Measurements from ENCODE around the gene GOT1.

Gene GOT1

DNA sequence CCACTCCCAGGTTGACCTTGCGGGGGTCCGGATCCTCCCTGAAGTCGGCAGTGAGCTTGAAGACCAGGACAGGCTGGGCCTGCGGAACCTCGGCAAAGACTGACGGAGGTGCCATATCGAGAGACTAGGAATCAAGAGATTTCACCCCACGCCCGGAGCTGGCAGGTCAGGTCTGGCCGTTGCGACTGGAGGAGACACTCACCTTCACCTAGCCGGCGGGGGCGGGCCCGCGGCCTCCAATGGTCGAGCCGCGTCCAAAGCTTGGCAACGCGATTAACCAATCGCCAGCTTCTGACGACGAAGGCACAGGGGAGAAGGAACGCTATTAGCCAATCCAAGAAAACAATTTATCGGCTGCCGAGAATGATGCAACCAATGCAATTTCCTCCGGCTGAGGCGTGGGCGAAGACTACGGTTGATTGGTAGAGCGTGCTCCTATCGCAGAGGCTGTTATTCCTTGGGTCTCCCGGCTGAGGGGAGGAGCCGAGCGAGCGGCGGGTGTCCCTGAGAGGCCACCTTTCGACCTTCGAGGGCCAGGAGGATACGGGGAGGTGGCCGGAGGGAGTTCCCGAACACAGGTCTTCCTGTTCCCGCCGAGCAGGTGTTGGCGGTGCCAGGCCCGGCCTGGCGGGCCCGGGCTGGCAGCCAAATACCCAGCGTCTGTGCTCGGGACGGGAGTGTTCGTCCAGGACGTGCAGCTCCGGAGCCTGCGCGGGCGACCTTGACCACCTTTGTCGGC lies at the start of gene GOT1:
GOT1 (minus strand) TSS at position 174 of the 739 bp plus-strand sequence; CDS start at position 115, 59 bp downstream.
- peak; percentile 99 for DNase-seq

DNA sequence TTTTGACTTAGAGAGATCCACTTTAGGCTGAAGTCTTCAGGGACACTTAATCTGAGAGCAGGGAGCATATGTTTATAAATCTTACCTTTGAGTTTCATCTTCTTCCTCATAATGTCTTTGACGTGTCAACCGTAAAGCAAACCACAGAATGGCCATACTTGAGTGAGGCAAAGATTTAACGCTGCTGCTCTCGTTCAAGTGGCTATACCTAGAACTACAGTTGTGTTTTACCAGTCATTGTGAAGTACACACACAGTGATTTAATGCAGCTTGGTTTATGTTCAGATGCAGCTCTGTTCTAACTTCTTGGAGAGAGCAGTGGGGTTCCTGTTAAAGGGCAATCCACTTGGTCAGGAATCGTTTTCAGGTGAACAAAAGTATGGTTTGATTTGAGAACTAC lies 39.9 kb upstream of the GOT1 start:
- DNase-seq: no peak

DNA sequence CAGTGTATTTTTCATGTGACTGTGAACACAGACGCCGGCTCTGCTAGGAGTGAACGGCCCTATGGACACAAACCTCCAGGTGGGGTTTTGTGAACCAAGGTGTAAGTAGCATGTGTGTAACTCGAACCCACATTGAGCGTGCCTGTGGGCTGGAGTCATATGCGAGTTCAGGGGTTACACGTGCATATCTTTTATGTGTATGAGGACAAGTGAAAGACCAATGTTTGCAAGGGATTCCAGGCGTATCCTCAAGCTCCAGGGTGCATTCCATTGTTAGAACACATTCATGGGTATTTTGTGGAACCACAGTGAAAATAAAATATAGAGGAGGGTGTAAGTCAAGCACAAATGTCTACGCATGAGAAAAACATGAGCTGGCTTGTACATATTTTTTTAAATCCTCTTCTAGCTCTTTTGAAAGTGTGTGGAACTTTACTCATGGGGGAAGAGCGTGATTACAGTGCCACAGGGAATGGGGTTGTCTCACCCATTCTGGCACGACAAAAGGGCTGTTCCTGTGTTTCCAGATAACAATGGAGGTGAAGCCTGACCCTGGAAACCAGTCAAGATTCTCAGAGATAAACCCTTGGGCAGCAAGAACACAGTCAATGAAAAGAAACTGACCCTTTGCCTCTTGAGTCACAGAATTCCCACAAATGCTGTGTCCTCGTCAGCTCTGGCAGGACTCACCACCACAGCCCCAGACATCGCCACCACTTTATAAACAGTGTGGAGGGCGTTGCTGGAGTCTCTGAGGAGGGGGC lies 37.0 kb upstream of the GOT1 start:
- DNase-seq: no peak

DNA sequence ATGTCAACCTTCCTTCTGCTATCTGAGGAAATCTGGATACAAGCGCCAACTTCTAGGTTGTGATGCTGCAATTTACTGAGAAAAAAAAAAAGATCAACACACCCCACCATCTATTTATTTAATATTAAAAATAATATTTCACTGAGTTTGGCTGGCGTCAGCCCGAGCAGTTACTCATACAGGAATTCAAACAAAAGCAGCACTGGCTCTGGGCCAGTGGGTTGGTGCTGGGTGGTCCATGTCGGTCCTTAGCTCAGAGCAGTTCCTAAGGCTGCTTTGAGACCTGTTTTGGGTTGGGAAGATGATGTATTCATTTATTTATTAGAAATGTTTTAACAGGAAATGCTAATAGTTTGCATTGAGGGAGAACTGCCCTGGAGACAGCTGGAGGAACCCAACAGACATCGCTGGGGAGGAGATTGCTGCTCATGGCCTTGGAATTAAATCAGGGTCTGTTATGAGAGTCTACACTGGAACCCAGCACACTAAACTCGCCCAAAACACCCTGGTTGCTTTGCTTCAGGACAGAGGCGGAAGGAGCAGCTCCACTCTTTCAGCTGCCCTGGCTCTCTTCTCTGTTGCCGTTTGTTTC lies 36.3 kb upstream of the GOT1 start:
- DNase-seq: no peak

GRCh38 chr10:99461230-99461629 lies 30.8 kb upstream of the GOT1 start:
- DNase-seq: peak; percentile 61

- DNase-seq: no peak
Observed at GRCh38 chr10:99460070-99460469, 29.6 kb upstream of the GOT1 start.

DNA sequence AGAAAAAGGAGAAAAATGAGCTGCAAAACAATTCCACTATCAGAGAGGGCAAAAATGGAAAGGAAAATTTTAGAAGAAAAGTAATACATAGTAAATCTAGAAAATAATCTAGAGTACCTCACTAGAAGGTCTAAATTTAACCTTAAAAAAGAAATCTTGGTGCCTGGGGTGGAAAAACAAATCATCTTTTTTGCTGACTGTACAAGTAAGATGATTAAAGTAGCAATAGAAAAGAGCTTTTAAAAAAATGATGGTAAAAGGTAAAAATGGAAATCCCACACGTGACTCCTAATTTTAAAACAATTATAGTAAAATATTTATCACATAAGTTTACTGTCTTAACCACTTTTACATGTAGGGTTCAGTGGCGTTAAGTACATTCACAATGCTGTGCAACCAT lies 28.8 kb upstream of the GOT1 start:
- no peak for DNase-seq

- DNase-seq: no peak
Observed at GRCh38 chr10:99457813-99458212, 27.4 kb upstream of the GOT1 start.

DNA sequence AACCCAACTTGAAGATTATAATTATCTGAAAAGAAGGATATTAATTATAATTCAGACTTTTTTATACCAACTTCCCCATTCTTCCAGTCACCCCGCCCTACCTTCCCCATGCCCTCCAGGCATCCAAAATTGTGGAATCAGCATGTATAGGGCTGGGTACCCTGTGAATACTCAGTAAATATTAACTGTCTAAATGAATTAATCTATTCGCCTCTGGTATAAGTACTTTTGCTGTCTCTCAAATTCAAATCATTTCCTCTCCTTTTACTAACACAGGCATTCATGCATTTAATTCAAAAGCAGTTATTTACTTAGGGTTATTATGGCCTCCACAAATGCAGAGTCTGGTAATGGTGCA lies 26.5 kb upstream of the GOT1 start:
- no peak for DNase-seq

DNA sequence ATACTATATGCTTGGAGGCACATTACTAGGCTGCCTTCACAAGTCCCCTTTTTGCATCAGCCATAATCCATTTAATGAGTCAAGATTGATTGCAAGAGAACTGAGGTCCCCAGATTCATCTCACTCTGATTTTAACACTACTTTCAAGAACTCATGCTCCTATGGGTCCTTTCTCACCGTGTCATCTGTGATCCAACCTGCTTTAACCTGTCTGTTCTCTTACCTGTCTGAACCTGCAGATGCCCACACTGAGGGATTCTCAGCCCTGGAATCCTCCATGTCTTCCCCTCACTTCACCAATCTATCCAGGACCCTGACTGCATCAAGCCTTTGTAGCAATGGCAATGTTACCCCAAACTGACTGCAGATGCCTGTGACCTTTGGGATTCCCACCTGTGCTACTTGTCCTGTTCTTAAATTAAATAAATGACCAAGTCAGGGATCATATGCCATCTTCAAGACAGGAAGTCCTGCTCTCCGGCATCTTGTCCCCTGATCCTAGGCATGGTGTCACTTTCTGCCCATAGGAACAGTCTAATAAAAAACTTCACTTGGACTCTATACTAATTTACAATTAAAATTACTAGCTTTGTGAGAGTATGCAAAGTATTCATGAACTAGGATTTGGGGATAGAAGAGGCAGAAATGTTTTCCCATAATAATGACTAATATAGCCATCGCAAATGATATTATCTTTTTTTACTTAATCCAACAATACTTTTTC lies 25.9 kb upstream of the GOT1 start:
- no peak for DNase-seq

DNA sequence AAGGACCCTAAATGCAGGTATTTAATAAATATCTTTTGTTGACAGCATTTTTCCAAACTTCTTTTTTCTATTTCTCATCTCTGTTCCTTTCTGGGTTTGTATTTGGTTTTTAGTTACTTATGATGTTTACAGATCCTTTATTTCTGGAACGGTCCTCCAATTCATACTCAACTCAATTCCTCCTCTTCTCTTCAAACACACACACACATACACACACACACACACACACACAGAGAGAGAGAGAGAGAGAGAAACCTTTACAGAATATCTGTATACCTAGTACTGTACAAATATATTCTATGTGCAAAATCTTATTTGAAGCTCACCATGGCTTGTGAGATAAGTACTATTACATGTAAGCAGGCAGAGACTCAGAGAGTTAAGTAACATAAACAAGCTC lies 21.6 kb upstream of the GOT1 start:
- DNase-seq: no peak

- no peak for DNase-seq
Observed at GRCh38 chr10:99451499-99451788, 21.0 kb upstream of the GOT1 start.

DNA sequence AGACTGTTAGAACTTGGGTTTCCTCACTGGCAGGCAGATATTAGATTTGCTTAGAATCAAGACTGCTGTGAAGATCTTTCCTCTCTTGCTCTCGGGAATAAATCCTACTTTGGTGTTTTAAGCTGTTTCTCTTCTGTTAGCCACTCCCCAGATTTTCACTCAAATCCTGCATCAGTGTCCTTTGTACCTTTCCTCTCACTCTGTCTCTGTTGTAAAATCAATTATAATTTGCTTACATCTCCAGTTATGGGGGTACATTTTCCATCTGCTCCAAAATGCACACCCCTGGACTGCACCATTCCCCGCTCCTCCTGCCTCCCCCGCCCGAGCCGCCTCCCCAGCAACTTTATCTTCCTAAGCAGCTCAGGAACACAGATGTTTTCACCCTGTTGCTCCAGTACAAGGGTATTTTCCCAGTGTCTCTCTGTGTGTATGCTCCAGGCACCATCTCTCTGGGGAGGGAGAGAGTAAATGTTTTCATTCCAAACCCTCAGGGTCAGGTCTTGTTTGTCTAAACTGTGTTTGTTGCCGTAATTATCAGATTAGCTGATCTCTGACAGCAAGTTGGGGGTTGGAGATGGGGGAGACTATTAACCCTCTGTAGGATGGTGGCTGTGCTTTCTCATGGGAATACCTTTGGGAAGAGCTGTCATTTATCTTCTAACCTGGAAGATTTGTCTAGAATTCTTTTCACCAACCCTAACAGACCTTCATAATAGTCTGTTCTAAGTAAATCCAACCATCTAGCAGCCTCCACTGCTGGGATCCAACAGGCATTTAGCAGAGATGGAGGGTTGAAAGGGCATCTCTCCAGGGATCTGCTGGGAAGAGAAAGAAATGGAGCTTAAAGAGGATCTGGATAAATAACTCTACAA lies 20.4 kb upstream of the GOT1 start:
- no peak for DNase-seq

DNA sequence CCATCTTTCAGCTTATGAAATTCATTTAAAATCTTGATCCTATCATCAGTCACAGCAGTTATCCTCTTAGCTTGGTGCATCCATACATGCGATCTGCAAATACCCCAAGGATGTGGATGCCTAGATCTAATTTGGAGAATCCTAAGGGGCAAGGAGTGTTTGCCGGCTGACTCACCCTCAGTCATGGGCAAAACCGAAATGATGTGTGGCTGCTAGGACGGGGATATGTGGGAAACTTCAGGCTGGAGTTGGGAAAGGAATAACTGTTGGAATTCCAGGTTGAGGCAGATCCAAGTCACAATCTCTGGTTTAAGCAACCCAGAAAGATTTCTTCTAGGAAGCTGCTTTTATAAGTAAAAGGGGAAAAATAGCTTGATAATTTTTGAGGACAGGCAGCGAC lies 19.7 kb upstream of the GOT1 start:
- no peak for DNase-seq

GRCh38 chr10:99449023-99449422 lies 18.6 kb upstream of the GOT1 start:
- DNase-seq: no peak

DNA sequence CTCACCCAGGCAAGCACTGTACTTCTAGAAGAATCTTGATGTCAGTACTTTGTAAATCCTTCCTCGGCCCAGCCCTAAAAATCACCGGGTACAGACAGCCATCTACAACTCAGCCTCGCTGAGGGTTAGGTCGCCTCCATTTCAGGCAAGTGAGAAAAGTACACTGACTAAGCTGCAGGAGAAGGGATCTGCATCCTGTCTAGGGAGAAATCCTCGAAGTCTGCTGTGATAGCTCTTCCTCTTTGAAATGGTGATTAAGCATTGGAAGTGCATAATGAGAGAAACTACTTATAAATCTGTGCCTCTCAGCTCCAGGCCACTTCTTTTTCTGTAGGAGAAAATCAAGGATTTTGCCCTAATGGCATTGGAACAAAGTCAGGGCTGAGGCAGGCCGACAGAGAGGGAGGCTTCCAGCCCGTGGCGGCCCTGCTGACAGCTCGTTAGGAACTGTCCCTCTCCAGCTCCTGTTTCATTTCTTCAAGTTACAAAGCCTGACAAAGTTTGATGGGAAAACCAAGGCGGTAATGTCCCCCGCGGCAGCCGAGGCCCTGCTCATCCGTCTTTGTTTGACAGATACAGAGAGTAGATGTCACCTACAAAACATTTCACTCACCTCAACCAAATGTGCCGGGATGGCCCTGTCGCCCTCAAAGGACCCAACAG lies 14.1 kb upstream of the GOT1 start:
- DNase-seq: no peak

- DNase-seq: no peak
Observed at GRCh38 chr10:99443500-99443899, 13.1 kb upstream of the GOT1 start.

DNA sequence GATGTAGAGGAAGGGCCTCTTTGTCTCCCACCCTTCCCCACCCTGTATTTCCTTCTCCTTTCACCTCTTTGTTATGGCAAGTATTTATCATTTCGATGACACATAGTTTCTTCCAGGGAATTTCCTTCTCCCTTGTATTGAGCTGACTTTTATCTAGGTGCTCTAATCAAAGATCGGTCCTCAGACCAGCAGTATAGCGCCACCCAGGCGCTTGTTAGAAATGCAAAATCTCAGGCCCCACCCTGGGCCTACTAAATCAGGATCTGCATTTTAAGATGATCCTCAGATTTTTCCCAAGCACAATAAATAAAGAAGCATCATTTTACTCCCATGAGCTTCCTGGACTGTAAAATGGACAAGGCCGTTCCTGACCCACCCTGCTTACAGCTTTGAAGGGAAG lies 12.0 kb upstream of the GOT1 start:
- no peak for DNase-seq

DNA sequence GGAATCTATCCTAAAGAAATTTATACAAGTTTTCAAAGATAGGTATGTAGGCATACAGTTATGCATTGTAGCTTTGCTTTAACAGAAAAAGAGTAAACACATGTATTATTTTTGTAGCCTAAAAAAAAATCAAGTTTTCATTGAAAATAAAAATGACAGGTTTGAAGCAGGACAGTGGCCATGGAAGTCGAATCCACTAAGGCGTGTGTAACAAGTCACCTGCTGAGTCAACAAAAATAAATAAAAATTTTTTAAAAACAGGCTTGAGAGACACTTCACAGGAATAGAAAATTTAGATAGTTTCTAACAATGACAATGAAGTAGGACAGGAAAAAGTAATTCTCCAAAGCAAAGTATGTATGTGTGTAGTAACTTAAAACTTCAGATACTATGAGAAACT lies 8.5 kb upstream of the GOT1 start:
- no peak for DNase-seq

GRCh38 chr10:99435986-99436638 lies 5.7 kb upstream of the GOT1 start:
- no peak for DNase-seq

DNA sequence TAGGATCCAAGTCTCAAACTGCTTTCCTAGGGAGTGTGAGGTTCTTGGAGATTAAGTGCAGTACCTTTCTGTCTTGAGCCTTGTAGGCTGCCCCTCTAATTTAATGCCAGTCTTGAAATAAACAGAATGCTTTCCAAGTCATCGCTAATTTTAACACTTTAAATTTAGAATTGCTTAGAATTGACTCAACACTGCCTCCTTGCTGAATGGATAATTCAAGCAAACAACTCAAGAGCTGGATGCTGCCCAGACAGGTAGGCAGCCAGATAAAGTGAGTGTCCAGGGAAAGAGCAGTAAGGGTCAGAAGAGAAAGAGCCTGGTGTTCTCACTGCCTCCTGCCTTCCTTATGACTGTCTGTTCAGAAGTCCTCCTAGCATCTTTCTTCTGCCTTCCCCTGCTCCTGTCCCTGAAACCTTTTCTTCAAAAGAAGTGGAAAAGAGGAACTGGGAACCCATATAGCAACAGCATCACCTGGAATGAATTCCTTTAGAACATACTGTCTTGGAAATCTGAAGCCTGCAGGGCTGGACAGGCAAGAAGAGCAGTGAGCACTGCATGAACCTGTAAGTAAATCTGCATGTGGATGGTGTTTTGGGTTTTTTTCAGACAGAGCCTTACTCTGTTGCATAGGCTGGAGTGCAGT lies 3.1 kb upstream of the GOT1 start:
- DNase-seq: no peak
